ENCODE results near the gene SLC1A3. TPM values are rescaled to one million over a fixed set of nuclear protein-coding genes. Genes with fewer than 3 reads are reported as not detected.

SLC1A3 gene
- total and polyA plus RNA-seq, 10 of the 15 experiments (the other 5 are each of a cell fraction or from before 2014, with no cell fraction given), result 0.23 to 4.4 (median 3.3) TPM

DNA sequence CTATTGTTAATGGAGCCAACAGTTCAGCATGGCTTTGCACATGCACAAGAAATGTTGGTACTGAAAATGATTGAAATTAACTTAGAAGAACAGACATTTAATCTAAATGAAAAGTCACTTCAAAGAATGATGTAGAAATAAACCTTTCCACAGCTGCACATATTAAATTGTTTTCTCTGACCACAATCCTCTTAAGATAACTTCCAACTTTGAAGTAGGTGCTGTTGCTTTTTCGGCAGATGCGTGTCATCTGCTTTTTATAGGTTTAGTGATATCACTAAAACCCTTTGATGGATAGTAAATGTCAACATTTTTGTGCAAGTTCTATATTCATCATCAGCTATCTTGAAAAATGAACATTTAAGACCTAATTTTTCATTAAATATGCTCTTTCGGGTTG, 25.3 kb upstream of the SLC1A3 start:
- Histone ChIP-seq H3K9ac (ENCODE audit: control insufficient read depth, insufficient read depth, low read length) (no peak overlapping the region), H3K4me3 (no peak overlapping the region), H2AFZ (ENCODE audit: control insufficient read depth, low read depth, low read length) (no peak overlapping the region), H3K79me2 (ENCODE audit: control insufficient read depth, insufficient read depth, low read length) (no peaks in the 10 kb centered on the region), H3K4me2 (ENCODE audit: control insufficient read depth, insufficient read depth) (no peak overlapping the region), H3K9me3 (replicated peaks; ENCODE audit: control insufficient read depth, insufficient read depth, low read length) (no peaks in the 10 kb centered on the region), H3K36me3 (ENCODE audit: control insufficient read depth in 2 of 2, insufficient read depth in 2 of 2, low read length in 1 of 2) (no peaks in the 10 kb centered on the region), H4K20me1 (ENCODE audit: control insufficient read depth, insufficient read depth) (no peaks in the 10 kb centered on the region), H3K27ac (ENCODE audit: control insufficient read depth, insufficient read depth) (no peak overlapping the region), H3K27me3 (replicated peaks in 1 of 2; ENCODE audit: control insufficient read depth in 2 of 2, insufficient read depth in 2 of 2, low read length in 1 of 2) (no peaks in the 10 kb centered on the region), H3K4me1 (ENCODE audit: control insufficient read depth, insufficient read depth, low read length) (no peaks in the 10 kb centered on the region)
- ChIA-PET POLR2A (no interaction called here), SMC1A (ENCODE audit: uncharacterized antibody, unreplicated experiment) (no interaction called here), RAD21 (ENCODE audit: unreplicated experiment) (no interaction called here), CTCF (interaction anchor here (0.7 to 1.8 kb wide), 2 partner anchors 26 to 113 kb away, joined by 3 to 5 read pairs; no protein-coding TSS in a partner anchor)
- no peak for FAIRE-seq
- in situ Hi-C loops (cut with MboI) (no loop called here), intact Hi-C loops (cut with micrococcal nuclease; ENCODE audit: unreplicated experiment) (no loop called here)
- TF ChIP-seq EZH2 (IDR thresholded peaks at IDR 0.05; ENCODE audit: borderline replicate concordance, control insufficient read depth, low read depth, low read length) (no peak), HDAC2 (IDR thresholded peaks at IDR 0.05) (no peak), BHLHE40 (IDR thresholded peaks at IDR 0.05; ENCODE audit: borderline replicate concordance in 1 of 2, low read depth in 2 of 2, low read length in 1 of 2) (no peak), CREM (IDR thresholded peaks at IDR 0.05; ENCODE audit: low read depth) (no peak)
- TF ChIP-seq, protein P1, sequence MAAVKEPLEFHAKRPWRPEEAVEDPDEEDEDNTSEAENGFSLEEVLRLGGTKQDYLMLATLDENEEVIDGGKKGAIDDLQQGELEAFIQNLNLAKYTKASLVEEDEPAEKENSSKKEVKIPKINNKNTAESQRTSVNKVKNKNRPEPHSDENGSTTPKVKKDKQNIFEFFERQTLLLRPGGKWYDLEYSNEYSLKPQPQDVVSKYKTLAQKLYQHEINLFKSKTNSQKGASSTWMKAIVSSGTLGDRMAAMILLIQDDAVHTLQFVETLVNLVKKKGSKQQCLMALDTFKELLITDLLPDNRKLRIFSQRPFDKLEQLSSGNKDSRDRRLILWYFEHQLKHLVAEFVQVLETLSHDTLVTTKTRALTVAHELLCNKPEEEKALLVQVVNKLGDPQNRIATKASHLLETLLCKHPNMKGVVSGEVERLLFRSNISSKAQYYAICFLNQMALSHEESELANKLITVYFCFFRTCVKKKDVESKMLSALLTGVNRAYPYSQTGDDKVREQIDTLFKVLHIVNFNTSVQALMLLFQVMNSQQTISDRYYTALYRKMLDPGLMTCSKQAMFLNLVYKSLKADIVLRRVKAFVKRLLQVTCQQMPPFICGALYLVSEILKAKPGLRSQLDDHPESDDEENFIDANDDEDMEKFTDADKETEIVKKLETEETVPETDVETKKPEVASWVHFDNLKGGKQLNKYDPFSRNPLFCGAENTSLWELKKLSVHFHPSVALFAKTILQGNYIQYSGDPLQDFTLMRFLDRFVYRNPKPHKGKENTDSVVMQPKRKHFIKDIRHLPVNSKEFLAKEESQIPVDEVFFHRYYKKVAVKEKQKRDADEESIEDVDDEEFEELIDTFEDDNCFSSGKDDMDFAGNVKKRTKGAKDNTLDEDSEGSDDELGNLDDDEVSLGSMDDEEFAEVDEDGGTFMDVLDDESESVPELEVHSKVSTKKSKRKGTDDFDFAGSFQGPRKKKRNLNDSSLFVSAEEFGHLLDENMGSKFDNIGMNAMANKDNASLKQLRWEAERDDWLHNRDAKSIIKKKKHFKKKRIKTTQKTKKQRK (IDR thresholded peaks at IDR 0.05; ENCODE audit: low read depth, low read length), result no peak
- TF ChIP-seq, protein P2, sequence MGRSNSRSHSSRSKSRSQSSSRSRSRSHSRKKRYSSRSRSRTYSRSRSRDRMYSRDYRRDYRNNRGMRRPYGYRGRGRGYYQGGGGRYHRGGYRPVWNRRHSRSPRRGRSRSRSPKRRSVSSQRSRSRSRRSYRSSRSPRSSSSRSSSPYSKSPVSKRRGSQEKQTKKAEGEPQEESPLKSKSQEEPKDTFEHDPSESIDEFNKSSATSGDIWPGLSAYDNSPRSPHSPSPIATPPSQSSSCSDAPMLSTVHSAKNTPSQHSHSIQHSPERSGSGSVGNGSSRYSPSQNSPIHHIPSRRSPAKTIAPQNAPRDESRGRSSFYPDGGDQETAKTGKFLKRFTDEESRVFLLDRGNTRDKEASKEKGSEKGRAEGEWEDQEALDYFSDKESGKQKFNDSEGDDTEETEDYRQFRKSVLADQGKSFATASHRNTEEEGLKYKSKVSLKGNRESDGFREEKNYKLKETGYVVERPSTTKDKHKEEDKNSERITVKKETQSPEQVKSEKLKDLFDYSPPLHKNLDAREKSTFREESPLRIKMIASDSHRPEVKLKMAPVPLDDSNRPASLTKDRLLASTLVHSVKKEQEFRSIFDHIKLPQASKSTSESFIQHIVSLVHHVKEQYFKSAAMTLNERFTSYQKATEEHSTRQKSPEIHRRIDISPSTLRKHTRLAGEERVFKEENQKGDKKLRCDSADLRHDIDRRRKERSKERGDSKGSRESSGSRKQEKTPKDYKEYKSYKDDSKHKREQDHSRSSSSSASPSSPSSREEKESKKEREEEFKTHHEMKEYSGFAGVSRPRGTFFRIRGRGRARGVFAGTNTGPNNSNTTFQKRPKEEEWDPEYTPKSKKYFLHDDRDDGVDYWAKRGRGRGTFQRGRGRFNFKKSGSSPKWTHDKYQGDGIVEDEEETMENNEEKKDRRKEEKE (IDR thresholded peaks at IDR 0.05), result no peak
- TF ChIP-seq, protein P3, sequence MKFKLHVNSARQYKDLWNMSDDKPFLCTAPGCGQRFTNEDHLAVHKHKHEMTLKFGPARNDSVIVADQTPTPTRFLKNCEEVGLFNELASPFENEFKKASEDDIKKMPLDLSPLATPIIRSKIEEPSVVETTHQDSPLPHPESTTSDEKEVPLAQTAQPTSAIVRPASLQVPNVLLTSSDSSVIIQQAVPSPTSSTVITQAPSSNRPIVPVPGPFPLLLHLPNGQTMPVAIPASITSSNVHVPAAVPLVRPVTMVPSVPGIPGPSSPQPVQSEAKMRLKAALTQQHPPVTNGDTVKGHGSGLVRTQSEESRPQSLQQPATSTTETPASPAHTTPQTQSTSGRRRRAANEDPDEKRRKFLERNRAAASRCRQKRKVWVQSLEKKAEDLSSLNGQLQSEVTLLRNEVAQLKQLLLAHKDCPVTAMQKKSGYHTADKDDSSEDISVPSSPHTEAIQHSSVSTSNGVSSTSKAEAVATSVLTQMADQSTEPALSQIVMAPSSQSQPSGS (IDR thresholded peaks at IDR 0.05; ENCODE audit: low read length), result no peak
- no peak for ATAC-seq
- no TSS peak for BruUV-seq (replicated peaks)
- 9% methylated on average over 3 of the region's 3 CpGs for WGBS (ENCODE audit: insufficient coverage, insufficient replicate concordance, low lambda C conversion rate, missing lambda C conversion rate)
- no peak for DNase-seq (ENCODE audit: low read depth, low spot score)
